ENCODE results near the gene KCNK4.
"Not testable (repeated sequence)": the region's sequence is repeated elsewhere in the genome, so short reads cannot be mapped to it uniquely, and the experiment has no call there.

Gene KCNK4

DNA sequence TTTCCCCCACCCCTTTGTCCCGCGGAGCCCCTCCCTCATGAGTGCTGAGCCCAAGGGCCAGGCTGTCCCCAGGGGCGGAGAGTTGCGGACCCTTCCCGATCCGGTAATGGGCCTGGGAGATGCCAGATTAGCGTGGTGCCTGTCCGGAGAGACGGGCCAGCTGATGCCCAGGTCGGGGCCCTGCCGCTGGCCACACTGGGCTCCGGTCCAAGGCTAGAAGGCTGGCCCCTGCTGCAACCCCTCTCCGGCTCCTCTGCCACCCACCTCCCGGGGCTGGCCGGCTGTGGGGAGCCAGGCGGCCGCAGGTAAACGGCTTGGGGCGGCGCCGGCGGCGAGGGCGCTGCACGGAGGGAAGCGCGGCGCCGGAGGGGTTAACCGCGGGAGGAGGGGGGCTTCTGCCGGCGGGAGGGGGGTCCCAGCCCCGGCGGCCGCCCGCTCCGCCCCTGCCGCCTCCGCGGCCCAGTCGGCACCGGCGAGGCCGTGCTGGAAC is at the start of gene KCNK4:
TSS of gene KCNK4 (plus strand) at position 41 of the 490 bp plus-strand sequence. CDS start 1,717 bp downstream, outside the sequence.
- DNase-seq (ENCODE audit: low read depth in 2 of 2), result no peak

DNA sequence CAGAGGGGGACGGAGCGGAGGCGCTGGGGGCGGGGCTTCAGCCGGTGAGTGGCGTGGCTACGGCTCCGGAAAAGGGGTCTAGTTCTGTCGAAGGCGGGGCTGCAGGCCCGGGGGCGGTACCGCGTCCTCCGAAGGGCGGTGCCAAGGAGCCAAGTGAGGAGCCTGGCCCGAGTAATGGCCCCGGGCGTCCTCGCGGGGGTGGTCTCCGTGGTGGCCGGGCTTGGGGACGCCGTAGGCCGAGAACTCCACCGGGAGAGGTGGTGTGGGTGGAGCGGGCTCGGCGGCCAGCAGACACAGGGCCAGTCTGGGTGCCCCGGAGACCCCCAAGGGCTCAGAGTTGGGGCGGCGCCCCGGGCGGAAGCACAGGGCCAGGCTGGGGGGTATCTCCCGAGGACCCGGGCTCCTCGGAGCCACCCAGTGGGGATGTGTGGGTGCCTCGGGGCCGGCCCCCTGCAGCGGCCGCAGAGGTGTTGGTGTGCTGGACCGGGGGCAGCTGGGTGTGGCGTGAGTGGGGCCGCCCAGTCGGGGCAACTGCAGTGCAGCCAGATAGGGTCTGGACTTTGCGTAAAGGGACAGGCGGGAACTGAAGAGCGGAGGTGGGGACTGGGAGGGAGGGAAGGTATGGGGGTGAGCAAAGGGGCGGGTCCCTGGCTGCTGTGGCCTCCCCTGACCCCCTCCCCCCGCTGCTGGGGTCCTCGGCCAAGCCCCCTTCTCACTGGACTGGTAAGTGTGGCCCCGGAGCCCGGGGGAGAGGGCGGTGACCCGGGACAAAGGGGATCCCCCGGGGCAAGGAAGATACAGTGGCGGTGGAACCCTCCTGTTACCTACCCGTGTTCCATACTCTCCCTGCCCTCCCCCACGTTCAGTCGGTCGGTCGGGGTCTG is 49.4 kb upstream of the KCNK4 start:
- DNase-seq (ENCODE audit: low read depth in 2 of 2), result peak in 1 of 2 donors; percentile 100

DNA sequence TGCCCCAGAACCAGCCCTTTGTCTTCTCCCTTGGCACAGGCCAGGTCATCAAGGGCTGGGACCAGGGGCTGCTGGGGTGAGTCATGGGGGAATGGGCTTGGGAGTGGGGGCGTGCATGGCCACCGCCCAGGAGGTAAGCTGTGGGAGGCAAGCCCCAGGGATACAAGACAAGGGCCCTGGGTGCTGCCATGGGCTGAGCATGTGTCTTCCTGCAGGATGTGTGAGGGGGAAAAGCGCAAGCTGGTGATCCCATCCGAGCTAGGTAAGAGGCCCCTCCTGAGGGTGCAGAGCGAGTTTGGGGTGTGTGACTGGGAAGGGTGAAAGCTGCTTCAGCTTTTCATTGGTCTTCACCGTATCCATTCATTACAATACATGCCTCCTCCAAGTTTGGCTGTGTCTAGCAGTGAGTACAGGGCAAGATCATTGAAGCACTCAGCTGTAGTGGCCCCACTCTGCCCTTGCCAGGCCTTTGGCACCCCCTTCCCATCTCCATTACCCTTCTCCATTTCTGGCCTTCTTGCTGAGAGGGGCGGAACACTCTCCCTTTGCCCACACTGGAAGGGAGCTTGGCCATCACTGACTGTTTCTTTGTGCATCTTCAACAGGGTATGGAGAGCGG is 47.8 kb upstream of the KCNK4 start:
- DNase-seq (ENCODE audit: low read depth in 2 of 2), result no peak

DNA sequence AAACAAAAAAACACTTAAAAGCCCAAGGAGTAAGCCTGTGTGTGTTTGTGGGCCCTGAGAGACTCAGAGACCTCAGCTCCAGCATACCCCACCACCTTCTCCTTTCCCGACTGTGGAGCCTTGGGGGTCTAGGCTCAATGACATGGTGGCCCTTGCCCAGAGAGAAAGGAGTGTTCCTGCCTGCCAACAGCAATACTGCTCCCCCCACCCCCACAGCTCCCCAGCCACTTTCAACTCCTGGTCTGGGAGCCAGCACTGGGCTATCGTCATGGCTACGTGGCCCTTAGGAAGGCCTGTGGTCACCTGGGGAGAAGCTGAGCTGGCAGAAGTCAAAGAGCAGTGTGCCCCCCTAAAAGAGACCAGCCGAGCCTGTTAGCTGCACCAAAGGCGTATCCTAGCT is 47.0 kb upstream of the KCNK4 start:
- DNase-seq (ENCODE audit: low read depth in 2 of 2), result no peak

DNA sequence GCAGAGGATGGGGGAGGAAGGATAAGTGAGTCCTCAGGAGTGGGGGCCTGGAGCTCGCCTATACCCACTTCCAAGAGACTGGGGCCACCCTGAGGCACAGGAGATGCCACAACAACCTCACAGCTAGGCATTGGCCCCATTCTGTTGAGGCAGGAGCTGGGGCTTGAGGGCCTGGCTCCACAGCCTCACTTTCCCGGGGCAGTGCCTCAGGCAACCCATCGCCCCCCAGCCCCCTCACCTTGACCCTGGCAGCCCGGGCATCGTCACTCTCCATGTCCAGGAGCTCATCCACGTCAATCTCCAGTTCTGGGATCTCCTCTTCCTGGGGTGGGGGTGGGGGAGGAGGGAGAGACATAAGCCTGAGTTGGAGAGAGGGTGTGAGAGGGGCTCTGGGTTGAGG is 46.1 kb upstream of the KCNK4 start:
- no peak for DNase-seq (ENCODE audit: low read depth in 2 of 2)

DNA sequence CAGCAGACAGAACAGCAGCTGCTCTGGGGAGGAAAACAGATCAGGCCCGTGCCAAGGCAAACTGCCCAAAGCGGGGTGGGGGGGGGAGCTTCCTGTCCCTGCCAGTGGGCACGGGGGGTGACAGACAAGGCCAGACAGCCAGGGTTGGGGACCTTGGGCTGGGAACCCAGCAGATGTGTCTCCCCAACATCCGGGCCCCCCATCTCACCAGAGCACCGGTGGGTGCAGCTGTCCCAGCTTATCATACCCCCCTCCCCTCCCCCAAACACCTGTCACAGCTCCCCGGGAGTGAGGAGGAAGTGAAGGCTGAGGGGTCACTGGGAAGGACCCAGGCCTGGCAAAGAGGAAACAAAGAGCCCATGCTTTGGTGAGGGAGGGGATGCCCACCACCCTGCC is 45.7 kb upstream of the KCNK4 start:
- no peak for DNase-seq (ENCODE audit: low read depth in 2 of 2)

DNA sequence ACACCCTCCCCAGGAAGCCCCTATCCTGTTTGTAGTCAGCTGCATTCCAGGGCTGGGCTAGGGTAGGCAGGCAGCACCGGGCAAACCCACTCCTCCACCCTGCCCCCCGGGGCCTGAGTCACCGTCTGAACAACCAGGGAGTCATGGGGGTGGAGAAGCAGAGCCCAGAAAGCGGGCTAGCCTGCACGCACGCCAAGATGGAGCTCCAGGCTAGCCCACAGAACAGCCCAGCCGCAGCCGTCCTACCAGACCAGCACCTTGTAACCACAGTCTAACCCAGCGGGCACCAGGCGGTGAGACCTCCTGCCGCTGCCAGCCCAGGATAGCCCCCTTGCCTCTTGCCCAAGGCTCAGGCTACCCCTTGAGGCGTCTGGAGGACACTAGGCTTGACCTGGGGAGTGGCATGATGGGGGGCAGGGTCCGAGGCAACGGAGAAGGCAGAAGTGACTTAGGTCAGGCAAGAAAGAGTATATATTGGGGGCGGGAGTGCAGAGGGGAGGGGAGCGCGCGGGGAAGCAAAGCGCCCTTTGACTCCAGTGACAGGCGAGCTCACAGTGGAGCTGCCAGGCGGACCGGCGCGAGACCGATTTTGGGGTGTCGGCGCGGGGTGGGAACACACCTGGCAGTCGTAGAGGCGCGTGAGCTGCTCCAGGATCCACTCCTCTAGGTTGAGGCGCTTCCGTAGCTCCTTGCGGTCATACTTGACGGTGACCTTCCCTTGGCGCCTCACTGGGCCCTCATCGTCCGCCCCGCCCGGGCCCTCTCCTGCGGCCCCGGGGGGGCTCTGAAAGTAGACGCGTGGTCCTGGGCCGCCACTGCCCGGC is 45.1 kb upstream of the KCNK4 start:
- DNase-seq (ENCODE audit: low read depth in 2 of 2), result peak; percentile 71 to 73

DNA sequence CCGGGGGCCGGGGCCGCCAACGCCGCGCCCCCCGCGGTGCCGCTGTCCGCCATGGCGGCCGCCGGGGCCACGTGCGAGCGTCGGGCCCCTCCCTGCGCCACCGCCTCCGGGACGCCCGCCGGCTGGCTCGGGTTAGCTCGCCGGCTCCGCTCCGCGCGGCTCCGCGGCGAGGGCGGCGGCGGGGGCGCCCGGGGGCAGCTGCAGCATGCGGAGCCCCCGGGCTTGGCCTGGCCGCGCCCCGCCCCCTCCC is 44.6 kb upstream of the KCNK4 start:
- DNase-seq (ENCODE audit: low read depth in 2 of 2), result not testable (repeated sequence)

DNA sequence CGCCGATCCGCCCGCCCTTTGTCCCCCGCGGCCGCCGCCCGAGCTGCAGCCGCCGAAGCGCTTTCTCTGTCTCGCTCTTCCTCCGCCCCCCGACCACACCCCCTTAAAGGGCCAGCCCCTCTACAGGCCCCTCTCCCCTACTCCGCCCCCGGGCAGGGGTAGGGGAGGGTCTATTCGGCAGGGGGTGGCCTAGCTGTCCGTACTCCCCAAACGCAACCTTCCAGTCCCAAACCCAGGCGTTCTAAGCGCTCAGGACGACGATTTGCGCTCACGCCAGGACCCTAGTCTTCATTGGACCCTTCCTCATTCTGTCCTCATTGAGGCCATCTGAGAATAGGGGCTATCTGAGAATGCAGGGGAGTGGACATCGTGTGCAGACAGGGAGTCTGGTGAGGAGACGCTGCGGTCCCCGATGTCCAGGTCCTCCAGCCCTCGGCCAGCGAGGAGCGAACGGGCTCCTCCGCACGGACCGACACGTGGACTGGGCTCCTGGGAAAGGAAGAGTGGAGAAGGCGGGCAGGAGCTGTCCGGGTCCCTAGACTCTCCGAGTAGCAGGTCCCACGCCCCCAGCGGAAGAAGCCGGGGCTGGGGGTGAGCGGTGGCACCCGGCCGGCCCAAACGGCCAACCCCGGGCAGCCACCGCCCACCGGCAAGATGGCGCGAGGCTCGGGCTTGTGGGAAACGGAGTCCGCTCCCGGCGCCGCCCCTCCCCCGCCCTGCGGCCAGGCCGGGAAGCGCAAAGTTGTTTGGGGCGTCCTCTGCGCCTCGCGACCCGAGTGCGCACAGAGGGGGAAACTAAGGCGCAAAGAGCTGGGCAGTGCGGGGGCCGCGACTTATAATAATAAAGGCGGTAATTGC is 44.0 kb upstream of the KCNK4 start, which contains the start of gene PPP1R14B:
TSS of gene PPP1R14B (minus strand) at position 73 of the 858 bp plus-strand sequence. CDS start 270 bp downstream, outside the sequence.
- peak; percentile 74 to 77 for DNase-seq (ENCODE audit: low read depth in 2 of 2)

DNA sequence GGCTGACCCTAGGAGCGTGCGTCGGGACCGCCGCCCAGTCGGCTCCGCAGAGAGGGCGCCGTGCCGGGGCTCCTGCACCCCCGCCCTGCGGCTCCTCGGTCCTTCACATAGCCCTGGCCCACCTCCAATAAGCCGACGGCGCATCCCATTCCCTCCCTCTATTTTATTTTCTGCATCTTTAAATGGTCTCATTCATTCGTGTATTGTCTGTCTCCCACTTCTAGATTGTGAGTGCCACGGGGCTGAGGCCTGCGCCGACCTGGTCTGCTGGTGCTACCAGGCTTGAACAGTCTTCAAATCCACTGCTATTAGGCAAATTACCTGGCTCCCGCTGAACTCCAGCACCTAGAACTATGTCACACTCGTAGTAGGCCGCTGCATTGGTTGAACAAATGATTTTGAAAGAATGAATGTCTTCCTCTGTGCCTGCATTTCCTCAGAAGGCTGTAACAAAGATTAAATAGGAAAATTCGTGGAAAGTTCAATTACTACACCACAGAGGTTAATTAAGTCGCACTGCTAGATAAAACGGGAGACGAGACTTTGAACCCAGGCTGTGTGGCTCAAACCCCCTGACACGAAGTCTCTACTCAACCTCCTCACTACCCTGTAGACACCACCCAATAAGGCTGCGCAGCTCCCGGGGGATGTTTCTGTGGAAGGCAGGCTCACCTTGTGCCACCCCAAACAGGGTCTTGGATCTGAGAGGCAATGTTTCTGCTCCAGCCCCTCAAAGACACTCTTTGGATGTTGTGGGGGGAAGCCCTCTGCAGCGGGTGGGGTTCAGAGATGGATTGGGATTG is 43.2 kb upstream of the KCNK4 start:
- no peak for DNase-seq (ENCODE audit: low read depth in 2 of 2)

DNA sequence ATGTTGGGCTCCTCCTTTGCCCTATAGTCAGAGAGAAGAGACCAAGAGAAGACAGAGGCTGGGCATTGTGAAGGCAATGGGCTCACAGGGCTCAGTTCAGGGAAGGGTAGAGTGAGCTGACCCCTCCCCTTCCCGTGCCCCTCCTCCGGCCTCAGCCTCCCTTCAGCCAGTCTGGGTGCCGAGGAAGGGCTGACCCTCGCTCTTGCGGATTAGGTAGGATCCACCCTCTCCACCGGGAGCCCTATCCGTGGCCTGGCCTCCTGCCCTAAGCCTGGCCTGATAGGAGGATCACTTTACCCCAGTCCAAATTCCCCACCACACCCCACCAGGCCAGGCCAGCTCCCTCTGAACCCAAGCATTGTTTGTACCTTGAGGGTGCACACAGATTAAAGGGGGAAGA is 42.5 kb upstream of the KCNK4 start:
- DNase-seq (ENCODE audit: low read depth in 2 of 2), result no peak

DNA sequence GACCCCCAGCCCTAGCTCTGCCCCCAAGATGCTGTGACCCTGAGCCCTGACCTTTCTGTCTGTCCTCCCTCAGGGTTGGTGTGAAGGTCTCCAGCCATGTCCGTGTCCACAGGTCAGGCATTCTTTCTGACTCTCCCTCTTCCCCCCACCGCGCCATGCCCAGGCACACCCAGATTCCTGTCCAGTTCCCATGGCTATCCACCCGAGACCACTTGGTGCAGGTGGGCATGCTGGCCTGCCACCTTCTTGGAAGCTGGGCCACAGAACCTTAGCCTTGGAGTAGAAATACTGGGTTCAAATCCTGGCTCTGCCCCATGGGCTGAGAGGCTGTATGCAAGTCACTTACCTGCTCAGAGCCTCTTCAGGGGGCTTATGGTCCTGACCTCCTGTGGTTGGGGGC is 42.1 kb upstream of the KCNK4 start:
- no peak for DNase-seq (ENCODE audit: low read depth in 2 of 2)

DNA sequence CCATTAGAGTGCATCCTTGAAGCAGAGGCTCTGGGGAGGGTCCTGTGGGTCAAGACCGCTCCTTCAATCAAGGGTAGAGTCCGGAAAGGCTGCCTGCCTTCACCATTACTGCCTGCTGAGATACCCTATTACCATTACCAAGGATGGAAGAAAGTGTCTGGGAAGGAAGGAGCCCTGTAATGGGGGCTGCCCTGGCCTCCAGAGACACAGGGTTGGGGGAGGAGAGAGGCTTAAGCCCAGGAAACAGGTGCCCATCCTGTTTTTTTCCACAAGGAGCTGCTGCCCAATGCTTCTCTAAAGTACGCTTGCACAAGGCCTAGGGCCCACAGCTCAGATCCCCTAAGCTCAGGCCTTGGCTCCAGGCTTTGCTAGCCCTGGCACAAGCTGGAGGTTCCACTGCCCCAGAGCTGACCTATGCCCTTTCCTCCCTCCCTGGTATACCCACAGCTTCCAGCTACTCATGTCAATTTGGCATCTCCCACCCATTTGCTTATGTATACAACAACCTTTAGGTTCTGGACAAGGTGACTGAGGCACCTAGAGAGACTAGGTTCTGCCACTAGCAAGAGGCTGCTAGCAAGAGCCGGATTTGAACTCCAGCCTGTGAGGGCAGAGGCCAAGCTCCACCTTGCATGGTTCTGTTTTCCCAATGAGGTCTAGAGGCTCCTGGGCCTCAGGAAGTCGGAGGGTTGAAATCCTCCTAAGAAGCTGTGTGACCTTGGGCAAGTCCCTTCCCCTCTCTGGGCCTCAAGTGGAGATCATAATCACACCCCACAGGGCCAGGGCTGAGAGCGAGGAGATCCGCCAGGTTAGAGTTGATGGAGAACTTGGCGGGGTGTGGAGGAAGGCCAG is 41.3 kb upstream of the KCNK4 start:
- no peak for DNase-seq (ENCODE audit: low read depth in 2 of 2)

DNA sequence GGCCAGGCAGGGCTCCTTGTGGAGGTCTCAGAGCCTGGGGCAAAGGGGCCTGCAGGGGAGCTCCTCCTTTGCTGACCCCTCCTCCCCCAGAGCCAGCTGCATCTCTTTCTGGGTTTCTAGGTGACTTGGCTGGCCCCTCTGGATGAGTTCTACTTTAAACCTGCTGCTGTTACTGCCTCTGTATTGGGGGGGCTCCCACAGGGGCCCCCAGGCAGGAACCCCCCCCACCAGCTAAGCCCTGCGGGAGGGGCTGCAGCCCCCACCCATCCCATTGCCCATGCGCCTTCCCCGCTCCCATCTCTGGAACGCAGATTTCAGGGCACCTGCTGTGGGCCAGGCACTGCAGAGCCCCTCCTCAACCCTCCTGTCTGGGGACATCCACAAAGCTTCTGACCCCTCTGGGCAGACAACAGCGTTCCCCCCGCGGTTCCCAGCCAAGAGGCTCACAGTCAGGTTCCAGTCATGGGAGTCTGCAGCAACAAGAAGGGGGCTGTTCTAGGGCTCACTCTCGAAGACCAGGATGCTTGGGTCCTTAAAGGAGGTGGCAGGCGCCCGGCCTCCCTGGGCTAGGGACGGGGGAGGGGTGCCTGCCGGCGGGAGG is 40.6 kb upstream of the KCNK4 start:
- no peak for DNase-seq (ENCODE audit: low read depth in 2 of 2)

DNA sequence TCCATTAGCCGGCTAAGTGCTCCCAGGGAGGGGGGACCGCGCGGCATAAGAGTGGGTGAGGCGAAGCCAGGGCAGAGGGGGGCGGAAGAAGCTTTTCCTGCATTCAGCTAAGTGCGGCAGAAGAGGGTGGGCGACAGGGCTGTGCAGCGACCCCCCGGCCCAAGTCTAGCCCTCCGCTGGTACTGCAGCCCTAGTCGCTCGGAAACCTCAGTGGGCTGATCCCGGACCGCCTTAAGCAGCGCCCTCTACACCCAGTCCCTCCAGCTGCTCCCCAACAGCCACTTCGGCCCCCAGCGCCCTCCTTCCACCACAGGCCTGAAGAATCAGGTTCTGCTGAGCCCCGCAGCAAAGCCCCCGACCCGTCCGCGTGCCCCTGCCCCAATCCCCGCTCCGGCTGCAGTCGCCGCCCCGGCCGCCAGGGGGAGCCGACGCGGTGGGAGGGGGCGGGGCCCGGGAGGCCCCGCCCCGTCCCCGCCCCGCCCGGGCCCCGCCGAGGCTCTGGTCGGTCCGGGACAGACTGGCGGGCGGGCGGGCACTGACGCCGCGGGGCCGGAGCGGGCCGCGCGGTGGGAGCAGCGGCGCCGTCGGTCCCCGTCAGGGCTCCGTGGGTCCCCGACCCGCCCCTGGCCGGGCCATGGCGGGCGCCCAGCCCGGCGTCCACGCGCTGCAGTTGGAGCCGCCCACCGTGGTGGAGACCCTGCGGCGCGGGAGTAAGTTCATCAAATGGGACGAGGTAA is 39.9 kb upstream of the KCNK4 start, which contains the start of gene PLCB3:
TSS of gene PLCB3 (plus strand) at position 515 of the 737 bp plus-strand sequence. CDS start at position 635, 120 bp downstream.
- DNase-seq (ENCODE audit: low read depth in 2 of 2), result peak in 1 of 2 donors; percentile 39

DNA sequence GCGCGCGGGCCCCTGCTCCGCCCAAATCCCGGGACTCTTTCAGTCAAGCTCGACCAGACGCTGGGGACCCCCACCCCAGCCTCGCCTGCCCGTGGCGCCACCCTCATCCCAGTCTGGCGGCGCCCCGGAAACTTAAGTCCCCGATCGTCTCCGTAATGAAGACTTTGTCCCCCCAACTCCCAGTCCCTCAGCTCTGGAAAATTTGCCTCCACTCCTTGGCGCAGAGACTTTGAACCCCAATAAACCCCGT is 39.4 kb upstream of the KCNK4 start:
- DNase-seq (ENCODE audit: low read depth in 2 of 2), result no peak

DNA sequence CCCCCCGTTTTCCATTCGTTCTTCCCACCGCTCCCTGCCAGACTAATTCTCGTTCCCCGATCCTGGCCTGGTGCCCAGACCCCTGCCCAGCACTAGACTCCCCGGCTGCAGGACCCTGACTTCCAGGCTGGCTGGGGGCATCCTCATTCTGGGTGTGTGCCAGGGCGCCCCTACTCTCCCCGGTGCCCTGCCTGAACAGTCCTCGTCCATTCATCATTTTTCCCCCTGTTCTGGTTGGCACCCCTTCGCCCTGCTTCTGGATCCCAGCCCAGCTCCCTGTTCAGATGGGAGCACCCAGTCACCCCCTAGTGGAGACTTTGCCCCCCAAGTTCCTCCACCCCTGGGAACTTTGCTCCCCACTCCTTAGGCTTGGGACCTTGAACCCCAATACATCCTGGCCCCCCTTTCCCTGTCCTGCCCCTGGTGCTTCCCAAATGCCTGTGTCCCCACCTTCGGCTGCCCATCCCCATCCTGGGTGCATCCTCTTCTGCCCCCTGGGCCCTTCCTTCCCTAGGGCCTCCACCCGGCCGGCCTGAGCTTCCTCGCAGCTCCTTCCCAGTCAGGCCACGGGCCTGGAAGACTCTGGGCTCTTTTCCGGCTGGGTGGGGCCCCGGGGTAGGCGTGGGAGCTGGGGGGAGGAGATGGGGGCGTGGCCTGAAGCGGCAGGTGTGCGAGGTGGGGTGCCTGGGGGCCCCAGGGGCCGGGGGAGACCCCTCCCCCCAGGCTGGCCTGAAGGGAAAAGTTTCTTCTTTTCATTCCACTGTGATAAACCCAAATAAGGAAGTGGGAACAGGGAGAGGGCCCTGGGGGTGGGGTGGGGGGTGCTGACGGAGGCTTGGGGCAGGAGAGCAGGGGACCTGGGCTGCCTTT is 38.9 kb upstream of the KCNK4 start:
- DNase-seq (ENCODE audit: low read depth in 2 of 2), result no peak

DNA sequence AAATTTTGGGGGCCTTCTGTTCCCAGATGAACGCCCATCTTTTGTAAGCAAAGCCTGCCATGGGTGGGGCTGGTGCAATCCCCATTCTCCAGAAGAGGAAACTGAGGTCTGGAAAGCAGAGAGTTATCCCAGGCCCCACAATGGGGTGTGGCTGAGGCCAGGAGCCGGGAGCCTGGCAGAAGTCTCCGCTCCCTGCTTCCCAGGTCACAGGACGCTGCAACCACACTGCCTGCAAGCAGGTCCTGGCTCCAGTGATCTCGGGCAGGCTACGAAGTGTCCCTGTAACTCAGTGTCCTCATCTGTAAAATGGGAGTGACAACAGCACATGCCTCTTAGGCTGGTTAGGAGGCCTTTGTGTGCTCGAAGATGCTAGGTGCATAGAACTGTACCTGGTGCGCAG is 38.1 kb upstream of the KCNK4 start:
- DNase-seq (ENCODE audit: low read depth in 2 of 2), result no peak

Measured in stimulated activated CD8-positive, alpha-beta memory T cell treated with anti-CD3 and anti-CD28 coated beads, Interleukin-15, amount 100 ng/mL, for 48 hours (primary cell).